ENCODE results near the gene NAT8L. TPM values are rescaled to one million over a fixed set of nuclear protein-coding genes. Genes with fewer than 3 reads are reported as not detected.
A peak's percentile ranks its signal among the peaks of the same experiment; 100 is the strongest.

The NAT8L gene
- polyA plus RNA-seq, 3 donors: 0.01 TPM; not detected in 2

DNA sequence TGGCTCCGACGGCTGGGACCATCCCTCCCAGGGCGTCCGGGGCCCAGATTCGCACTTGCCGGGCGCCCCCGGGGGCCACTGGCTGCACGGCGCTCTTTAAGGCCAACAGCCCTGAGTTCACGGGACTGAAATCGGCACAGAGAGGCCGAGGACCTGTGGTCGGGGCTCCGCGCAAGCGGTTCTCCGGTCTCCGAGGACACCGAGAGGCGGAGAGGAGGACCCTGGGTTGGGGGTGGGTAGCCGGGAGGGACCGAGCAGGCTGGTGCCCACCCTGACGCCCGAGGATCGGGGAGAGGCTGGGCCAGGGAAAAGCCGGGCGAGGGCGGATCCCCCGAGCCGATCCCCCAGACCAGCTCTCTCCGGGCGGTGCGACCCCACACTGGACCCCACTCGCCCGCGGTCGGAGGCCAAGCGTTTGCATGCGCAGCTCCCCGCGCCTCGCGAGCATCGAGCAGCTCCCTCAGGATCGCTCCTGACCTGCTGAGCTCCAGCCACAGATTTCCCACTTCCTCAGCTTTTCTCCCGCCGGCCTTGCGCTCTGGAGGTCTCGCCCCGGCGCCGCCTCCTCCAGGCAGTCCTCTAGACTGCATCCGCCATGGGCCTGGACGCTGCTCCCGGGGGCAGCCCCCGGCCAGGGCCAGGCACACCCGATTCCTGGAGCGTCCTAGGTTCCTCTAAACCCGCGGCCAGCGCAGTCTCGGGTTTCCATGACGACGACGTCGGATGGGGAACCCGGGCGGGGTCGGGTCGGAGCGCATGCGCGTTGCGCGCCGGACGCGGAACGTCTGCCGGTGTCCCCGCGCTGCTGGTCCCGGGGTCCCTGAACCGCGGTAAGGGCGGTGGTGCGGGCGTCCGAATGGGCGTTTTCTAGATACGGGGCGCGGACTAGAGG, 17.6 kb upstream of the NAT8L start:
- Histone ChIP-seq H3K27me3 (ENCODE audit: control insufficient read depth in 2 of 2, insufficient read depth in 2 of 2, low read length in 2 of 2) (peaks cover 17 to 56% of the 10 kb centered on the region in 2 donors), H2AFZ (ENCODE audit: insufficient read depth, low read depth, low read length, poor library complexity, severe bottlenecking) (peak overlapping the region; percentile 91), H3K4me1 (ENCODE audit: control insufficient read depth in 1 of 2, insufficient read depth in 2 of 2, low read length in 2 of 2) (peaks cover 14 to 19% of the 10 kb centered on the region in 2 donors), H3K9me3 (replicated peaks in 1 of 2; ENCODE audit: control insufficient read depth in 1 of 2, insufficient read depth in 1 of 2, low read length in 2 of 2) (peaks cover 5 to 13% of the 10 kb centered on the region in 2 donors), H3K79me2 (ENCODE audit: insufficient read depth, low read length) (no peaks in the 10 kb centered on the region), H3K9ac (ENCODE audit: insufficient read depth, low read length, poor library complexity, severe bottlenecking) (peak overlapping the region; percentile 39), H3K4me2 (replicated peaks; ENCODE audit: extremely low read depth, low read length, poor library complexity, severe bottlenecking) (peak overlapping the region; percentile 93), H3K36me3 (replicated peaks in 1 of 2; ENCODE audit: control insufficient read depth in 1 of 2, insufficient read depth in 2 of 2, low read length in 2 of 2) (peaks cover 0 to 3% of the 10 kb centered on the region in 2 donors), H3K4me3 (replicated peaks in 1 of 3; ENCODE audit: low read depth in 2 of 3, low read length in 3 of 3) (peak overlapping the region; percentile 43 to 79 (median 64)), H4K20me1 (ENCODE audit: insufficient read depth, low read length) (peaks cover 16% of the 10 kb centered on the region), H3K27ac (ENCODE audit: low read depth in 1 of 2, low read length in 2 of 2) (peak overlapping the region in 1 of 2 donors; percentile 56)
- peak; percentile 92 to 95 (median 94) for DNase-seq
- H3K27ac Mint-ChIP-seq: peak overlapping the region in 5 of 7 donors; percentile 15 to 84 (median 78)
- intact Hi-C loops (cut with micrococcal nuclease): loop anchor here (2.0 to 5.0 kb wide), 2 partner anchors 31 to 34 kb away; partner anchors contain the start of gene NELFA (in 1 of the 2)
- H3K36me3 Mint-ChIP-seq: peaks cover 2 to 10% of the 10 kb centered on the region in 2 donors
- peaks cover 35 to 71% (median 41%) of the 10 kb centered on the region in 3 donors for H3K27me3 Mint-ChIP-seq (ENCODE audit: low read depth in 3 of 3)
- under 1% methylated on average over 94 of the region's 94 CpGs for WGBS (ENCODE audit: insufficient coverage)
- H3K4me1 Mint-ChIP-seq: peaks cover 12% of the 10 kb centered on the region
- peaks cover 10 to 21% (median 15%) of the 10 kb centered on the region in 7 donors for H3K9me3 Mint-ChIP-seq
- TF ChIP-seq, protein P1, sequence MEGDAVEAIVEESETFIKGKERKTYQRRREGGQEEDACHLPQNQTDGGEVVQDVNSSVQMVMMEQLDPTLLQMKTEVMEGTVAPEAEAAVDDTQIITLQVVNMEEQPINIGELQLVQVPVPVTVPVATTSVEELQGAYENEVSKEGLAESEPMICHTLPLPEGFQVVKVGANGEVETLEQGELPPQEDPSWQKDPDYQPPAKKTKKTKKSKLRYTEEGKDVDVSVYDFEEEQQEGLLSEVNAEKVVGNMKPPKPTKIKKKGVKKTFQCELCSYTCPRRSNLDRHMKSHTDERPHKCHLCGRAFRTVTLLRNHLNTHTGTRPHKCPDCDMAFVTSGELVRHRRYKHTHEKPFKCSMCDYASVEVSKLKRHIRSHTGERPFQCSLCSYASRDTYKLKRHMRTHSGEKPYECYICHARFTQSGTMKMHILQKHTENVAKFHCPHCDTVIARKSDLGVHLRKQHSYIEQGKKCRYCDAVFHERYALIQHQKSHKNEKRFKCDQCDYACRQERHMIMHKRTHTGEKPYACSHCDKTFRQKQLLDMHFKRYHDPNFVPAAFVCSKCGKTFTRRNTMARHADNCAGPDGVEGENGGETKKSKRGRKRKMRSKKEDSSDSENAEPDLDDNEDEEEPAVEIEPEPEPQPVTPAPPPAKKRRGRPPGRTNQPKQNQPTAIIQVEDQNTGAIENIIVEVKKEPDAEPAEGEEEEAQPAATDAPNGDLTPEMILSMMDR (IDR thresholded peaks at IDR 0.05): no peak
- H3K4me3 Mint-ChIP-seq: peak overlapping the region; percentile 84 to 97

DNA sequence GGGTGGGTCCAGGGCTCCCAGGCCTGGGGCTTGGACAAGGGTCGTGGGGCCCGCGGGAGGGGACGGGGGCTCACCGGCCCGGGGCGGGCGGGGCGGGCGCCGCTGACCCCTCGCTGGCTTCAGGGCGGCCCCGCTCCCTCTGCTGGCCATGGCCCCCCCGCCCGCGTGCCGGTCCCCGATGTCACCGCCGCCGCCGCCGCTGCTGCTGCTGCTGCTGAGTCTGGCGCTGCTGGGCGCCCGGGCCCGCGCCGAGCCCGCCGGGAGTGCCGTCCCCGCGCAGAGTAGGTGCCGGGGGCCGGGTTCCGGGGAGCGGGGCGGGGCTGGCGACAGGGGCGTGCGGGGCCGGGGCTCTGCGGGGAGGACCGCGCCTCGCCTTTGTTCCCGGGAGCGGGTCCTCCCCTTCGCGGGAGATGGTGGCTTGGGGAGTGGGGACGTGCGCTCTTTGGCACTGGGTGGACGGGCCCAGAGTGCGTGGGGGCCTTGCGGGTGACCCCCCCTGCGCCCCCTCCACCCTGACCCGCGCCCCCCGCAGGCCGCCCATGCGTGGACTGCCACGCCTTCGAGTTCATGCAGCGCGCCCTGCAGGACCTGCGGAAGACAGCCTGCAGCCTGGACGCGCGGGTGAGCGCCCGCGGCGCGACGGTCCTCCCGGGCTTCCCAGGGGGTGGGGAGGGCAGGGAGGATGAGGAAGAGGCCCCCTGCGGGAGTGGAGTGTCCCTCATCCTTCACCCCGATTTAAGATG, 16.8 kb upstream of the NAT8L start:
- Histone ChIP-seq H3K27ac (ENCODE audit: low read depth in 1 of 2, low read length in 2 of 2) (peak overlapping the region in 1 of 2 donors; percentile 56), H3K4me1 (ENCODE audit: control insufficient read depth in 1 of 2, insufficient read depth in 2 of 2, low read length in 2 of 2) (peaks cover 14 to 19% of the 10 kb centered on the region in 2 donors), H3K4me2 (replicated peaks; ENCODE audit: extremely low read depth, low read length, poor library complexity, severe bottlenecking) (peak overlapping the region; percentile 93), H3K36me3 (replicated peaks in 1 of 2; ENCODE audit: control insufficient read depth in 1 of 2, insufficient read depth in 2 of 2, low read length in 2 of 2) (peaks cover 0 to 3% of the 10 kb centered on the region in 2 donors), H3K79me2 (ENCODE audit: insufficient read depth, low read length) (no peaks in the 10 kb centered on the region), H3K4me3 (replicated peaks in 1 of 3; ENCODE audit: low read depth in 2 of 3, low read length in 3 of 3) (peak overlapping the region; percentile 43 to 79 (median 64)), H3K9me3 (replicated peaks in 1 of 2; ENCODE audit: control insufficient read depth in 1 of 2, insufficient read depth in 1 of 2, low read length in 2 of 2) (peaks cover 5 to 7% of the 10 kb centered on the region in 2 donors), H4K20me1 (ENCODE audit: insufficient read depth, low read length) (peaks cover 16% of the 10 kb centered on the region), H3K27me3 (ENCODE audit: control insufficient read depth in 2 of 2, insufficient read depth in 2 of 2, low read length in 2 of 2) (peaks cover 17 to 56% of the 10 kb centered on the region in 2 donors), H3K9ac (ENCODE audit: insufficient read depth, low read length, poor library complexity, severe bottlenecking) (peak overlapping the region; percentile 43), H2AFZ (ENCODE audit: insufficient read depth, low read depth, low read length, poor library complexity, severe bottlenecking) (peak overlapping the region; percentile 91)
- H3K36me3 Mint-ChIP-seq: peaks cover 2 to 10% of the 10 kb centered on the region in 2 donors
- H3K9me3 Mint-ChIP-seq: peaks cover 4 to 12% (median 7%) of the 10 kb centered on the region in 7 donors
- intact Hi-C loops (cut with micrococcal nuclease): loop anchor here in 1 of 2 donors (5.0 kb wide), 1 partner anchor 35 kb away; the partner anchor contains the start of gene NELFA
- no peak overlapping the region for H3K27ac Mint-ChIP-seq
- TF ChIP-seq, protein P1 (IDR thresholded peaks at IDR 0.05): peak; percentile 15
- H3K27me3 Mint-ChIP-seq (ENCODE audit: low read depth in 3 of 3): peaks cover 32 to 72% (median 49%) of the 10 kb centered on the region in 3 donors
- H3K4me3 Mint-ChIP-seq: peak overlapping the region; percentile 80 to 84
- WGBS (ENCODE audit: insufficient coverage): under 1% methylated on average over 53 of the region's 80 CpGs
- H3K4me1 Mint-ChIP-seq: peaks cover 6% of the 10 kb centered on the region
- DNase-seq: peak; percentile 12 to 37 (median 12)
